ENCODE measurements around the gene LRTM1.

The LRTM1 gene

DNA sequence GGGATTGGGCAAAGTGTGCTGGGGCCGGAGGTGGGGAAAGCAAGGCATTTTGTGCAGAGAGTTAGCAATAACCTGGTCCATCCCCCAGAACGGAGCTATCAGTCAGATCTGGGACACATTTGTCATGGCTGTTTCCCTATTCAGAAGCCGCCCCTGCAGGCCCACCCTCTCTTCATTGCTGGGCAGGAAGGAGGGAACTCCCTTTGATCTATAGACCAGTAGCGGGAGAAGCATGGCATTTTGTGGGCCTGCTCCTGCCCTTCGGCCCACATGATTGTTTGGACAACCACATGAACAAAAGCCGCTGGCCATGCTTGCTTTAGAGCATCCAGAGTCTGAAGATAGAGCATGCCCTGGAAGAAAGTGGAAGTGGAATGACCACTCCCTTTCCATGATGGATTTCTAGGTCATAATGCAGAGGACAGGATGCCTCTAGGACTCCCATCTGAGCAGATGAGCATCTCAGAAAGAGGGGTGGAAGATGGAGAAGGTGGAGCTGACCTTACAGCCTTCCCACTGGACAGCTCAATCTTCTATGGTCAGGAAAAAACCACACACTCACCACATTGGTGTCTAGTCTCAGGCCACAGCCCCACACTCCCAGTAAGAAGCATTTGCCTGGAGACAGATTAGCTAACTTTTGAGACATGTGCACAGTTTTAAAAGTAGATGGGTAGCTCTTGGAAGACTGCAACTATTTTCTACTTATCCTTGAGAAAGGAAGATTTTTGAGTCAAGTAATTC is 11.9 kb upstream of the LRTM1 start:
- no peak for FAIRE-seq

DNA sequence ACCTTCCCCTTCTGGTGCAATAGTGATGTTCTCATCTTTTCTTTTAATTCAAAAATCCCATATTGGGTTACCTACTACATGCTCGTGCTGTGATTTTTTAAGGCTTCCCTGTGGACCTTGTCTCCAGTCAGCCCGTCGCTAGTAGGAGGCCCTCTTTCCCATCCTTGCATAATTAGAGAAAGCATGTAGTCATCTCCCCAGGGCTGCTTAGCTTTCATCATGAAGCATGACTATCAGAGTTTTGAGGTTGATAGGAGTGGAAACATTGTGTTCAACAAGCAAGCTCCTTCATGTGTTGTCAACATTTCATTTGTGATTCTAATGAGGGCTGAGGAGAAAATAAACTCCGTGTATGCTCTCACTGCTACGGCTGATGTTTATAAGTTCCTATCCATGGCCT is 8.7 kb upstream of the LRTM1 start:
- FAIRE-seq = no peak

DNA sequence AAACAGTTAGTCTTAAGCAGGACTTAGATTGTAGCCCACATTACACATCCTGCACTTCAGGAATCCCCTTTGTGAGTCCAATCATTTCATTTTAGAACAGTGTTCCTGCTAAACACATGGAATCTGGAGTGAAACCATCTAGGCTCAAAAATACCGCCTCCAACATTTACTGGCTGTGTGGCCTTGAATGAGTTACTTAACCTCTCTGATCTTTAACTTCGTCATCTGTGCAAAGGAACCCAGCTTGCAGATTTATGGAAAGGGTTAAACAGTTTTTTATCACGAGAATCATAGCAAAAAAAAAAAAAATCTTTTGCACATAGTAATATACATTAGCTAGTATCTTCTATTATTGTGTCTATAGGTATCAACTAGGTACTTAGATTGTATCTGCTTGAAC is 8.0 kb upstream of the LRTM1 start:
- FAIRE-seq = no peak

DNA sequence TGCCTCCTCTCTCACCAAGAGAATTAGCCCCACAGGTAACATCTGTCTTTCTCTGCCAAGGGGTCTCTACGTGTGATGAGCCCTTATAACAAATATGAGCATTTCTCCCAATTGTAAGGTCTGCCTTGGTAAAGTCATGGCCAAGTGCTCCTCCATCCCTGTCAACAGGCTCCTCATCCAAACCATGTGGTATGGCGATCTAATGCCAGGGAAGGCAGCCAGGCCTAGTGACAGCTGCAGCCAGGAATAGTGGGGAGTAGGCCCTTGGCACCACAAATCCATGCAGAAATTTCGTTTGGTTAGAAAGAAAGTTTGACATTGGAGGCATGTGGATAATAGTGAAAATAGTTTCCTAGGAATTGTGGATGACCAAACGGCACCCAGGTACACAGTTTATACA is 4.7 kb upstream of the LRTM1 start:
- FAIRE-seq = no peak

DNA sequence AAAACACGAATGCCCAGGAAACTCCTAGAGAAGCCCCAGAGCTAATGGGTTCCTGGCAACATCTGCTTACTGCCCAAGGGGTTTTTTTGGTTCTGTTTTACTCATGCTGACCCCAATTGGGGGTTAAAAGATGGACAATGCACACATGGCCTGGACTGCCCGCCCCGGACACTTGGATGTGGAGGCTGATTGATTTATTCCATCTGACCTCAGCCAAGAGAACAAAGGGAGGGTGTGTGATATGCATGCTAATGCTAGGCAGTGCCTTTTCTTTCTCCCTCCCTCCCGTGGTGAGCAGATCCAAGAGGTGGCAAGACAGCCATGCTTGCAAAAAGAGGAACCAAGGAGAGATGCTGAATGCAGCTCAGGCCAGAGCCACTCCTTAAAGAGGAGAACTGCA is 3.3 kb upstream of the LRTM1 start:
- no peak for FAIRE-seq

DNA sequence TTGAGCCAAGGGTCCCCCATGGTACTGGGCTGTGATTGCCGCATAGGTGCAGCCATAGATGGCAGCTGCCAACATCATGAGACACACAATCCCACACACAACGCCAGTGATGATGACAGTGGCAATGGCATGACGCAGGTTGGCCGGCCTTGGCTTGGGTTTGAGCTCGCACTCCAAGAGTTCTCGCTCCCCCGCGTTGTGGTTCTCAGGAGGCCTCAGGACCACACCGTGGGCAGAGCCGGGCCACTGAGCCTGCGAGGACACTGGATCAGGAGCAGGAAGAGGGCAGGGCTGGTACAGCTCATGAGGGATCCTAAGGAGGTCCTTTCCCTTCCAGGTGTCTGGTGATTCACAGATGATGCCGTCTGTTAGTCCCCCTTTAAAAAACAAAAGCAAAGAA is 9.3 kb downstream of the LRTM1 start:
- FAIRE-seq = no peak

DNA sequence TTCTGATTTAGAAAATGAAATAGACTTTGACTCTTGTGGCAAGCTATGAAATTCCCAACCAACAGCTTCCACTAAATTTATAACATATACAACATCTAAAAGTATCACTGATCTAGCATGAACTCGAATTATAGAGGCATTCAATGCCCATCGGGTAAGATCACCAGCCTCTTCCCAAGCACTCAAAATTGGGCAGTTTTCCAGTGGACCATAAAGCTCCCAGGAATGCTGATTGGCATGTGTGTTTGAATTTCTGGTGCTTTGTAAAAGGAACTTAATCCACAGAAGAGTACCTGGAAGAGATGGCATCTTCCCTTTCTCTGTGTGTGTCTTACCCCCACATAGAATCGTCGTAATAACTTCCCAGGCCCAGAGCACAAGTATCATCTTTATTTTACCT is 10.0 kb downstream of the LRTM1 start:
- FAIRE-seq = no peak

DNA sequence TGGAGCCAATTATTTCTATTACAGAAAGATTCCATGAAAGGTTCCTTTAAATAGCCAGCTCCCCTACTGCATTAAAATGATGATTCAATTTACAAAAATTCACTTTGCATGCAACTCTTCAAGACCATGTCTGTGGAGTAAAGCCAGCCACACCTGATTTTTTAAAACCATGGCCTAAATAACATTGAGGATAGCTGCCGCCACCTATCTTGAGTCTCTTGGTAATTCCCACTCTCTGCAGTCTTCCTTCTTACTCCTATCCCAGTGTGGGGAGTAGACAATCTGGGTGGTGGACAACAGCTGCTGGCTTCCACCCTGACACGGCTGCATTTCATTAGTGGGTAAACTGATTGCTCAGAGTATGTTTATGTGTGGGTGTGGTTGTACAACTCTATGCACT is 10.7 kb downstream of the LRTM1 start:
- FAIRE-seq = no peak

DNA sequence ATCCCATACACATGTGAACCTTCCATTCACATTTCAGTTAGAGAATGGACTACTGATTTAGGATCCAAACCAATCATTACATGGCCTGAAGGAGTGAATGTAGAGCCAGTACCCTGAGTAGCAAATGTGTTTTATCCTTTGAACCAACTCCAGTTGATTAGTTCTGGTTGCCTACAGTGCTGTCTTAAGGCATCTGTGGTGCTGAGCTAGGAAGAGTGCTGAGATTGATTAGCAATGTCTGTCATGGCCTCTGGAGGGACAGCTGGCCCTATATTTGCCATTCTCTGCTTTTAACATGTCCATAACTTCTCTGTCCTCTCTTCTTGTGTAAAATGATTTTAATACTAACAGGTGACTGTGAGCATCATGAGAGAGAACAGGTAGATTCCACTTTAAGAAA is 11.1 kb downstream of the LRTM1 start:
- no peak for FAIRE-seq

DNA sequence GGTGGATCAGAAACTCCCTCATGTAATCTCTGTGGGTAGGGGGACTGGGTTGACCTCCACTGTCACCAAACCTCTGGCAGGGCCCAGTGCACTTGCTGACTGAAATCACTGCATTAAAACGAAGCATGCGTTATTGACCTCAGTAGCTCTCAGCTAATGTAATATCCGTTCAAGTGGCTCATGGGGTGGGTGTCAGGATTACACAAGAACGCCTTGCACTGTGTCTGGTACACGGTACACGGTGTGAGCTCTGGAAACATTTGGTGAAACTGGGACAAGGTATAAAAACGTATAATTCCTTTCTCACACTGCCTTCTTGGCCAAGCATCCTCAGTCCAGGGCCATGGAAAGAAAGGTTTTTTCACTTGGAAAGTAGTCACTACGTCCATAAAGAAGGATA is 11.9 kb downstream of the LRTM1 start:
- FAIRE-seq = no peak

DNA sequence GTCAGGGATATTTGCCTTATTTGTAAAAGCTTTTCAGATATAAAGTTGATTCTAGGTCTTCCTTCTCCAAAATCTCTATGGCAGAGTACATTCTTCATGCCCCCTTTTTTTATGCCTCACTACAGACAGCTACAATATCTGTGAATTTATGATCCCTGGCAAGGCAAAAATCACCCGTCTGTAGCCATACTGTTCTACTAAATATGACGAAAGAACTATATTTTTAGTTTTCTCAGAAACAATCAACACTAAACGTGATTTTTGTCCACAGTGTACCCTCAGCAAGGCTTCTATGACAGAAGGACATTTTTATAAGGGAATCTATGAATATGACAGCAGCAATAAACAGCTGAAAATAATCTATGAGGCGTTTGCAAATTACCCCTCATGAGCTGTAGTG is 12.7 kb downstream of the LRTM1 start:
- FAIRE-seq = no peak

DNA sequence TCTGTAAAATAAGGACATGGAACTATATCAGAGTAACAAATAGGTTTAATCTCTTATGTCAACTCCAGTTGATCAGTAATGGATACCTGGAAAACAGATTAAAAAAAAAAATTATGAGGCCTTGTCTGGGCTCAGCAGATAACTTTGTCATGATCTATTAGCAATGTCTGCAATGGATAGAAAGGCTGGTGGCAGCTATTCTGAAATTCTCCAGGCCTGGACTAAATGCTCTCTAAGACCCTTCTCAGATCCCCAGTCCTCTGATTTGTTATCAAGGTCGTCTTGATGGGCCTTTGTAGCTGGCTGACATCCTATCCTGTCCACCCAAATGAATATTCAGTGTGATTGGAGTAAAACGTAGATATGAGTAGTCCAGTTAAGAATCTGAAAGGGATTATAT is 13.7 kb downstream of the LRTM1 start:
- FAIRE-seq = no peak

DNA sequence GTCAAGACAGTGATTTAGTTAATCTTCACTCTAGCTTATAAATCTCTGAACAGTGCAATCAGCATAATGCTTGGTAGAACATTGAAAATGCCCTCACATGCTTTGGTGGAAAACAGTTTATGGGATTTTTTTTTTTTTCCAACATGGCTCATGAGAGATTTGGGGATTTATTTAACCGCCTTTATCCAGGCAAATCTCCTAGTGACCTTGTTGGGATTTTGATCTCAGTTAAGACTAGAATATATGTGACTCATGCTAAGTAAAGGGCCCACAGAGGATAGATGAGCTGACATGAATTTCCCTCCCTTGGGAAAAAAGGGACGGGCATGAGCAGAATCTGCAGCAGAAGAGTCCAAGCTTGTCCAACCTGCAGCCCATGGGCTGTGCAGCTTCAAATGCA is 18.7 kb downstream of the LRTM1 start:
- FAIRE-seq = no peak

DNA sequence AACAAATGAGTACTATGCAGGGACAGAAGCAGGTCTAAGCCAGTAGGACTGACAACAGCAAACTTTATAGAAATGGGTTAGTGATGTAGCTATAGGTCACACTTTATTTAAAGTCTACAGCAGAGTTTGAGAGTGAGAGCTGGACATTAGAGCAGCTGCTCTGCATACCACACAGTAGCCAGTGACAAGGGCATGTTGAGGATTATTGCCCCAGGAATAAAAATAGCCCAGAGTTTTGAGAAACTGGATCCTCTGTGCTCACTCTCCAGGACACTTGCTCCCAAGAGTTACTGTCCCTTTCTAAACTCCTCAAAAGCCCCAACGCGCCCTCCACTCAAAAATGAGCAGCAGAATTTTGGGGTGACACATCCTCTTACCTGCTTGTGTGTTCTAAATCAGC is 21.1 kb downstream of the LRTM1 start:
- no peak for FAIRE-seq

DNA sequence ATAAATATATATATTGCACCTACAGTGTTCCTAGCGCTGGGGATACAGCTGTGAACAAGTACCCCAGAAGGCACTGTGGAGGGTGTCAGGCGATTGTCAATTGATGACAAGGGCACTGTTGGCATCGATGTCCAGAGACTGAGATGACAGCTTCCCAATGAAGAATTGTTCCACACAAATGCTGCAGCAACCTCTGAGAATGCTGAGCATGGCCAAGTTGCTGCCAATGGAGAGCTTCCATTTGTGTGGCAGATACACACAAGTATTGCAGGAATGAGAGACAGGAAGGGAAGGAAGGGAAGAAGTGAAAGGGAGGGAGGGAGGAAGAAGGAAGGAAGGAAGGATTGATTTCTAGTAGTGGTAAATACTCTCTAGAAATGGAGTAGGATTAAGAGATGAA is 21.9 kb downstream of the LRTM1 start:
- FAIRE-seq = no peak

DNA sequence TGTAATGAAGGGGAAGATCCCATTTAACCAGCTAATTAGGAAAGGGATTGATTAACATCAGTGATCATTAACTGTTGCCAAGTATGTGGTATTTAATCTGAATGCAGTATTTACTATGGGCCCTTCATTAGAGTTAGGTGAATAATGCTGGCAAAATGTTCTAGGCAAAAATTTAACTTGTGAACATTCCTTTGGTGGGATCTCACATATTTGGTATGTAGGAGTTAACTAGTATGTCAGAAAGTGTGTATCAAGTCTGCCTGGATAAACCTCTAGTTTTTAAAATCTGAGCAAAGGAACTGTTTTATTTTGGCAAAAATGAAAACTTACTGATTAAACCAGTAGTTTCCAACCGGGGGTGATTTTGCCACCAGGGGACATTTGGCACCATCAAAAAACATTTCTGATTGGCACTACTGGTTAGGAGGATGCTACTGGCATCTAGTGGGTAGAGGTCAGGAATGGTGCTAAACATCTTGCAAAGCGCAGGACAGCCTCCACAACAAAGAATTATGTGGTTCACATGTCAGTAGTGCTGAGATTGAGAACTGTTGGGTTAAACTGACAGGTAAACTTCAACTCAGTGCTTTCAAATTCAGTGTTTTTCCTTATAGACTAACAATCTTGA is 22.5 kb downstream of the LRTM1 start:
- FAIRE-seq = no peak

DNA sequence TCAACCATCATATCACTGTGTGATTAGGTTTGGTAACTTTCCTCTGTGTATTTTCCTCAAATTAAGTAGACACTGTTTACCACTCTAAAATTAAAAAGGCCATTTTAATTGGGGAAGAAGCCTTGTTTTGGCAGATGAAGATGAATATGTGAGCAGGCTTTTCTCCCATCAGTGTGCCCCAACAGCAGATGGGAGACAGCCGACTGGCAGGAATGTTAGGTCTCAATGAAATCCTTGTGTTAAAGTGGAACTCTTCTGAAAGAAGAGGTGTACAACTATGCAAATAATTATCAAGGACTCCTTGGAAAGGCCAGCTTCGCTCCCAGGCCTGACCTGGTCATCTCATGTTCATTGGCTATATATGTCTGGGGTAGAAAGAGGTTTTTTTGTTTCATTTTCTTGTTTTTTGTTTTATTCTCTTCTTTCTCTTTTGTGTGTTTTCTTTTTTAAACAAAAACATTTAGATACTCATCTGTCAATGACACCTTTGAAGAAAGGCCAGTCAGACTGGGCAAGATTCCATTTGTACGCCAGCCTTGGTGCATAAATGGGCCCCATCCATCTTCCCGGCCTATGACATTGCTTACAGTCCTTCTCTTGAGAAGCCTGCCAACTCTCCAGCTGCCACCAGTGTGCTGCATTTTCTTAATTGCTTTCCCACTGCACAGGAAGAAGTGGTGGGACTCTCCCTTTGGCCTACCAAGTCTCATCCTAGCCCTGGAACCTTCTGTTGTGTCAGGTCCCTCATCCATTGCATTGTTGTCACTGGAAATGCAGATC is 25.8 kb downstream of the LRTM1 start:
- FAIRE-seq = no peak

DNA sequence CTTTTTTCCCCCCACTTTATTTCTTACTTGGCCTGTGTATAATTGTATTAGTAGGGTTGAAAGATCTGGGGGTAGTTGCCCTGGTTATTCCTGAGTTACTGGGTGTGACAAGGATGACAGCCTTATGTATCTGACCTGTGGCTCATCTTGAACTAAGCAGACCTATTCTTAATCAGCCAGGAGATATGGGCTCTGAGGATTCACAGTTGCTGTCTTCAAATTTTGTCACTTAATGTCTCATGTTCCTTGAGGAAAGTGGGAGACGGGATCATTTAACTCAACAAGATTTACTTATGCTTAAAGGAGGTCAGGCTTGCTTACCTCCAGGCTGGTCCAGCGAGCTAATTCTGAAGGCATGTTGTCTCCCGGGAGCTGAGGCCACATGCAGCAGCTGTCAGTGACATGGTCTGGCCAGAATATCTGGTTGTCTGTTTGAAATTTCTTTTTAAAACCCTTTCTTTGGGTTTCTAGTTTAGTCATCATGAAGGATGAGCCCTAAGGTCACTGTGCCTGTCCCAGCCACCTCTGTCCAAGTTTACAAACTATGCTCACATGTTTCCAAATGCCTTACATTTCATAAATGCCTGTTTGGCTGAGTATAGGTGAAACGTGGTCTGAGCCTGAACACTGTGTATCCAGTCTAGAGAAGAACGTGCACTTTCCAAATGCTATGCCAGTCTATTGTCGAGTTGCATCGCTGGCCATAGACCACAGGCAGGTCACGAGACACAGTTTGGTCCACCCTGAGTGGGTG is 26.8 kb downstream of the LRTM1 start:
- FAIRE-seq = no peak

DNA sequence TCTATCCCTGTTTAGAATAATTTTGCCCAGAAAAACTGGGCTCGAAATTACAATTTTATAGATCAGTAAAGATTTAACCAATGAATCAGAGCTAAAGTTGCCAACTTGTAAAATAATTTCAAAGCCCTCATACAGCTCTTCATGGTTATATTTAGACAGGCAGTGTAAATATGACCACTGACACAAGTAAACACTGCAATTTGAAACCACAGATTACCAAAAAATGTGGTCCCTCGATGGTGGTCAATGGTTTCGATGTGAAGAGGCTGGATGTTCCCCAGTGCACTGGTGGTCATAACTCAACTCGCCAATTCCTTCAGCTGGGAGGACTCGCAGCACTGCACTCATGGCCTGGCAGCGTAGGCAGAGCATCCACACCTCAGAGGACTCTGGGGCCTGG is 28.6 kb downstream of the LRTM1 start:
- no peak for FAIRE-seq

DNA sequence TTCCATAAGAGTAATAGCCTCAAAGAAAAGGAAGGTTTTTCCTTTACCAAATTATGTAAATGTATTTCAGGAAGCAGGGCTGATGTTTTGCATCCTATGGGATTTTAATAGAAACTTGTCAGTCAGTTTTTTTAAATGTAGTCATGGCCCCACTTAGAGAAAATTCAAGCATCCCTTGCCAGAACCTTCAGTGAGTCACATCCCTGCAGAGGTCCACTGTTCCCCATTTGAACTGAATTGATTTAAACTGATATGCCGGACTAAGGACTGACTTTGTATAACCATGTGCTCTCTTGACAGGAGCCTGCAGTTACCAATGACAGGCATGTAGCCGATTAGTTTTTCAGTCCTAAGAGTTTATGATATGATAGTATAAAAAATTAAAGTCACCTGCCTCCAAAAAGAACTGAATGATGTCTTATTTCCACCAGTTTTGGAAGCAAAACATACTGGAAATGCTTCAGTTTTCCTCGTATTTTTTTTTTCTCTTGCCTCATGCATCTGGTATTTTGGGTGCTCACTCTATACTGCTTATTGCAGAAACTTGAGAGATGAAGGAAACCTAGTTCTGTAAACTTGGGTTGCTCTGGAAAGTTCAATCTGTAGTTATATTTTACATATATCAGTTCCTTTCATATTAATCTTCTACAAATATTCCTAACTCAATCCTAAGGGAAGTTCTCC is 30.7 kb downstream of the LRTM1 start:
- no peak for FAIRE-seq

DNA sequence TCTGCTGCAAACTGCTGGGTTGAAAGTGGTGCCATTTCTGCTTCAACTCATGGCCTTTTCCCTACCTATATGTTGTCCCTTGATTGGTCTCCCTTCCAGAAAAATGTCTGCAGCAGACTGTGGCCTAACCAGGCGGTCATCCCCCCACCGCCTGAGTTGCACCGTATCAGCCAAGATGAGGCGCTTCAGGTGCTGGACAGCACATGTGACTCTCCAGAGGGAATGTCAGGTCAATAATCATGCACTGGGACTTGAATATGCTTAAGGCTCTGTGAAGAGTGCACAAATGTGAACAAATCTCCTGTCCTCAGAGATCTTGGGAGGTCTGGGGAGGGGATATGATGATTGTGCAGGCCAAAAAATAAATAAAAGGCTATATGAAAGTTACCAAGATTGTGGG is 32.2 kb downstream of the LRTM1 start:
- no peak for FAIRE-seq

DNA sequence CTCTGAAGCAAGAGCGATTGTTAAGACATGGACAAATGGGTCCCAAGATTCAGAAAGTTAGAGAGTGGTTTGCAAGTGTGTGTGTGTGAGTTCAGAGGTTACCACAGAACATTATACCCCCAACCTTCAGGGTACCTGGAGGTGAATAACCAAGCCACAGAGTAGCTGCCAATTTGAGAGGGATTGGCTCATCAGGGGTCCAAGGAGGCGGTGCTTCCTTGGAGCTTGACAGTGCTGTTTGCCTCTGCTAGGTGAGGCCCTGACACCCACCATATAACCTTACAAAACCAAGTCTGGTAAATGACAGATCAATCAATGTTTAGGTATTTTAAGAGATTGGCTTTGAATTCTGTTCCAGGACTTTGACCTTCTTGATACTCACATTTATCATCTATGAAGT is 35.7 kb downstream of the LRTM1 start:
- no peak for FAIRE-seq

DNA sequence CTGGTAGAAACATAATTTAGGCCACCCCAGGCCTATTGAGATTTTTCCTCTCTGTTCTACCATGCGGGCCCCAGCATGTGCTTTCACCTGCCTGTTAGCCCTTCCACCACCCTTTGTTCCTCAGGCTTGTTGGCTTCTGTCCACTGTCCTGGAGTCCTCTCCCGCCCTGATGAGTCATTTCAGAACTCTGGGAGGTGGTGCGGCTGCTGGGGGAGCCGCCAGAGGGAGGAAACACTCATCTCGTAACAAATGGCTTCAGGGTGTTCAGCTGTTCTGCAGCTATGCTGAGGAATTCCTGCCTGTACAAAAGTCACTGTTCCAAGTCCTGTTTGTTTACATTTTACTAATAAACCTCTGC is 36.3 kb downstream of the LRTM1 start:
- FAIRE-seq = no peak

Data from A204.1 (cell line).